AG09309 (cell line): ENCODE measurements around the gene MICAL2.

ENCODE experiments used
- DNase-seq: peaks from one replicate; pipeline ENCODE4 v3.0.0-alpha.2; 2010; ENCODE audit warnings: low read depth
- H3K4me3 ChIP-seq: 2 replicates; pipeline ENCODE4 v1.5.1; 2011; ENCODE audit warnings: mild to moderate bottlenecking, low read depth, low read length, moderate library complexity; ENCODE audit not compliant: control insufficient read depth
- CTCF ChIP-seq: IDR thresholded peaks from 2 replicates; pipeline ENCODE4 v1.5.1; 2011; ENCODE audit warnings: mild to moderate bottlenecking, low read depth, low read length, inconsistent platforms; ENCODE audit not compliant: insufficient read depth, control insufficient read depth; ENCODE audit errors: missing control alignments

Gene MICAL2

DNA sequence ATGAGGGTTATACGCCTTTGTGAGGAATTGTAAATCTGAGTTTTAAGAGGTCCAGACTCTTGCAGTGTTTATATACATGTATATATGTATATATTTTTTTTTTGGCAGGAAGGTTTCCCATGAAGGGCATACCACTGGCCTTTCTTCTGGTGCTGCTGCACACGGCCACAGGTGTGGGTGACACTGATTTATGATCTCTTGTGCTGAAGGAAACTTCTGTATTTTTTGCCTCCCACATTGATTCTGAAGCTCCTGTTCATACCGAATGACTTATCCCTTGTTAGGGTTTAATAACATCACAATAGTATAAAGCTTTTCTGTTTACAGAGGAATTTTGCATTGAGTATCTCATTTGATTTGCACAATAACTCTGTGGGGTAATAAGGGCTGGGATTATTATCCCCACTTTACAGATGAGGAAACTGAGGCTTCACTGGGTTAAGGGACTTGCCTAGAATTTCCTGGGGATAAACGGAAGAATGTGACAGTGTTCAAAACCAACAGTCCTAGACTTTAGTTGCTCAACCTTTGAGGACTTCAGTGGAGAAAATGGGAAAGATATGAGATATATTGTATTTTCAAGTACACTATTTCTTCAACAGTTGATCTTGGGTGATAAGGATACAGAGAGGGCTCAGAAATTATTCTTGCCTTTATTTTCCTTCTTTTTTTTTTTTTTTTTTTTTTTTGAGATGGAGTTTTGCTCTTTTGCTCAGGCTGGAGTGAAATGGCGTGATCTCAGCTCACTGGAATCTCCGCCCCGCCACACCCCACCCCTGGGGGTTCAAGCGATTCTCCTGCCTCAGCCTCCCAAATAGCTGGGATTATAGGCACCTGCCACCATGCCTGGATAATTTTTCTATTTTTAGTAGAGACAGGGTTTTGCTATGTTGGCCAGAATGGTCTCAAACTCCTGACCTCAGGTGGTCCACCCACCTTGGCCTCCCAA is 70.1 kb downstream of the MICAL2 start:
- no peak for TF ChIP-seq CTCF
- no peak for DNase-seq
- H3K4me3 ChIP-seq = no peak overlapping the region

DNA sequence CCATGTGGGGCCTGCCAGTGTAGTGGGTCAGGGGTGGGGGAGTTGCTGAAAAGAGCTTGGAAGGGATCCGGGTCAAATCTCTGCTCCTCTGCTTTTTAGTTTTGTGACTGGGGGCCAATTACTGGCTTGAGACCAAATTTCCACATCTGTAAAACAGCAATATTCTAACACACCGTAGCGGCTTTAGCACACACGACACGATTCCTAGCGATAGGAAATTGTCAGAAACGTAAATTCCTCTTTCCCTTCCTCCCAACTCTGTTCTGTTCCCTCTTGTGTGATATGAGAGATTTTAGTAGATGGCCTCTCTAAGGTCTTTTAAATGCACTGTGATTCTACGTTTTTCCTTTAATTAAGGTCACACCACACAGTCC is 71.9 kb downstream of the MICAL2 start:
- no peak for TF ChIP-seq CTCF
- H3K4me3 ChIP-seq = no peak overlapping the region
- no peak for DNase-seq

DNA sequence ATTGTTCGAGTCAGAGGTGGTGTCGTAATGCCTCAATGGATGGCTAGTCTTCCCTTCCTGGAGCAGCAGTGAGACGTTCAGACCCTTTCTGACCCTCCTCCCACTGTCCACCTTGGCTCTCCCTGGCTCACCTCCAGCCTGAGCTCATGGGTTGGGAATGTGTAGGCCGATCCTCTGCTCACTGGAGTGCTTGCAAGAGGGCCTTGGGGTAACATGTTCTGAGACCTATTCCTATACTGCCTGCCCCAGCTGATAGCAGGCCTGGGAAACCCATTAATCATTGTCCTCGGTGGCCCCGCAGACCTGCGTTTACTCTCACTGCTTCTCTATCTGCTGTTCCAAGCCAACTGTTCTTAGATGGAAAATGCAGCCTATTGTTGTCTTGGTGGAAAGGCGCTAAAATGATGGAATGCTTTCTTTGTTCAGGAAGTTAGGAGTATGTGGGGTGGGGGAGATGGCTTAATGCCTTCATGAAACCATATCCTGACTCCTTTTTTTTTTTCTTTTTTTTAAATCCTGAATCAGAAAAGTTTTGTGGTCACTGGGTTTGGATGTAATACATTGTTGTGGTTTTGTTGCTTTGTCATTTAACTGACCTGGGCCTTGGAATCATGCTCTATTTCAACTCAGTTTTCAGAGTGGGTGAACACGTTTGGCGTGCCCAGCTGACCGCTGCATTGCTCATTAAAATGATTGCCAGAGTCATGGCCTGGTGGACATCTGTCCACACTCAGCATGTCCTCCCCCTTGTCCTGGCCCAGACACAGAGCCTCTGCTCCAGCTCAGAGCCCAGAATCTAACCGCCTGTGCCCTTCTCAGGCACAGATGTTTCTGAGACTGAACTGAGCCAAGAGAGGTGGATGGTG is 72.5 kb downstream of the MICAL2 start:
- TF ChIP-seq CTCF = no peak
- H3K4me3 ChIP-seq = no peak overlapping the region
- peak; percentile 98 for DNase-seq

GRCh38 chr11:12183827-12184620 is 73.6 kb downstream of the MICAL2 start:
- H3K4me3 ChIP-seq = no peak overlapping the region
- no peak for DNase-seq
- TF ChIP-seq CTCF = no peak

- no peak for TF ChIP-seq CTCF
- no peak overlapping the region for H3K4me3 ChIP-seq
- DNase-seq = no peak
Observed at GRCh38 chr11:12184699-12185098, 74.3 kb downstream of the MICAL2 start.

DNA sequence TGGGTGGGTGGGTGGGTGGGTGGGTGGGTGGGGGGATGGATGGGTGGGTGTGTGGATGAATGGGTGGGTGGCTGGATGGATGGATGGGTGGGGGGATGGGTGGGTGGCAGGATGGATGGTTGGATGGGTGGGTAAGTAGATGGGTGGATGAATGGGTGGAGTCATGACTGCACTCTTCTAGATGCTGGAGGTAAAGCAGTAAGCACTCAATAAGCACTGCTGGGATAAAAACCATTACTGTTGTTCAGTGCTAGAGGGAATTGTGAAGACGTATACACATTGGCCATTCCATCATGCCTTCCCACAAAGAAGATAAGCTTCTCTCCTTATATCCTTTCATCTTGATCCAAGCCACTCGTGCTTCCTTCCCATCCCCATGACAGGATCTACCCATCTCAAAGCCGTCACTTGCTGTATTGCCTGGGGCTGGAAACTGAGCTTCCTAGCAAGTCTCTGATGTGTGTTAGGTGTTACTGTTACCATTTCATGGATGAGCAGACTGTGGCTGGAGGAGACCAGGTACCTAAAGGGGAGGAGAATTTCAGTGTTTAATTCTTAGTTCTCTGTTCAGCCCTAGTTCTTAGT is 74.8 kb downstream of the MICAL2 start:
- H3K4me3 ChIP-seq = no peak overlapping the region
- no peak for DNase-seq
- TF ChIP-seq CTCF = no peak
